Ureter (tissue), 1 donor: ENCODE measurements around the gene DOCK1. TPM values are rescaled to one million over a fixed set of nuclear protein-coding genes. Genes with fewer than 3 reads are reported as not detected.

Experiments
- DNase-seq: peaks from one replicate; pipeline ENCODE4 v3.0.0-alpha.2; 2020; ENCODE audit warnings: low spot score
- total RNA-seq: library from RNA; stranded (reverse); gene quantifications from one replicate; pipeline ENCODE4 v1.2.4, GENCODE V29; 2023
- donor health status: DM: yes; HTN: yes; CAD: no.

DOCK1 gene
- total RNA-seq, 1 donor from 2014 or later: 97.7 TPM

GRCh38 chr10:127176649-127177048, 271.4 kb downstream of the DOCK1 start:
- no peak for DNase-seq

- DNase-seq: no peak
Observed at GRCh38 chr10:127179612-127180250, 274.5 kb downstream of the DOCK1 start.

GRCh38 chr10:127182161-127182560, 276.9 kb downstream of the DOCK1 start:
- DNase-seq: no peak

- no peak for DNase-seq
Observed at GRCh38 chr10:127184582-127184981, 279.4 kb downstream of the DOCK1 start.

GRCh38 chr10:127186813-127187212, 281.6 kb downstream of the DOCK1 start:
- DNase-seq: no peak

GRCh38 chr10:127189226-127189625, 284.0 kb downstream of the DOCK1 start:
- DNase-seq: no peak

- DNase-seq: no peak
Observed at GRCh38 chr10:127190427-127190826, 285.2 kb downstream of the DOCK1 start.

GRCh38 chr10:127193125-127193524, 287.9 kb downstream of the DOCK1 start:
- no peak for DNase-seq

- no peak for DNase-seq
Observed at GRCh38 chr10:127194111-127194510, 288.9 kb downstream of the DOCK1 start.

- no peak for DNase-seq
Observed at GRCh38 chr10:127194599-127194998, 289.4 kb downstream of the DOCK1 start.

GRCh38 chr10:127195041-127195506, 289.8 kb downstream of the DOCK1 start:
- DNase-seq: no peak

- no peak for DNase-seq
Observed at GRCh38 chr10:127195571-127196281, 290.5 kb downstream of the DOCK1 start.

GRCh38 chr10:127196282-127197153, 291.3 kb downstream of the DOCK1 start, which contains the start of gene INSYN2A:
Gene INSYN2A (minus strand): TSS chr10:127196591. CDS start chr10:127176395, 20,196 bp downstream.
- no peak for DNase-seq

GRCh38 chr10:127197154-127197432, 291.9 kb downstream of the DOCK1 start:
- DNase-seq: no peak

GRCh38 chr10:127198307-127198706, 293.1 kb downstream of the DOCK1 start:
- no peak for DNase-seq

GRCh38 chr10:127198721-127199120, 293.5 kb downstream of the DOCK1 start:
- DNase-seq: no peak

- DNase-seq: no peak
Observed at GRCh38 chr10:127200646-127201045, 295.4 kb downstream of the DOCK1 start.

GRCh38 chr10:127203067-127203466, 297.8 kb downstream of the DOCK1 start:
- DNase-seq: no peak

- no peak for DNase-seq
Observed at GRCh38 chr10:127207081-127207480, 301.9 kb downstream of the DOCK1 start.

- DNase-seq: no peak
Observed at GRCh38 chr10:127210936-127211466, 305.8 kb downstream of the DOCK1 start.

GRCh38 chr10:127215866-127216265, 310.6 kb downstream of the DOCK1 start:
- DNase-seq: no peak

- DNase-seq: no peak
Observed at GRCh38 chr10:127216274-127216673, 311.0 kb downstream of the DOCK1 start.
